ENCODE measurements around the gene FAR2. TPM values are rescaled to one million over a fixed set of nuclear protein-coding genes. Genes with fewer than 3 reads are reported as not detected.

FAR2 gene
- total RNA-seq, 1 donor from 2014 or later: 11.3 TPM

DNA sequence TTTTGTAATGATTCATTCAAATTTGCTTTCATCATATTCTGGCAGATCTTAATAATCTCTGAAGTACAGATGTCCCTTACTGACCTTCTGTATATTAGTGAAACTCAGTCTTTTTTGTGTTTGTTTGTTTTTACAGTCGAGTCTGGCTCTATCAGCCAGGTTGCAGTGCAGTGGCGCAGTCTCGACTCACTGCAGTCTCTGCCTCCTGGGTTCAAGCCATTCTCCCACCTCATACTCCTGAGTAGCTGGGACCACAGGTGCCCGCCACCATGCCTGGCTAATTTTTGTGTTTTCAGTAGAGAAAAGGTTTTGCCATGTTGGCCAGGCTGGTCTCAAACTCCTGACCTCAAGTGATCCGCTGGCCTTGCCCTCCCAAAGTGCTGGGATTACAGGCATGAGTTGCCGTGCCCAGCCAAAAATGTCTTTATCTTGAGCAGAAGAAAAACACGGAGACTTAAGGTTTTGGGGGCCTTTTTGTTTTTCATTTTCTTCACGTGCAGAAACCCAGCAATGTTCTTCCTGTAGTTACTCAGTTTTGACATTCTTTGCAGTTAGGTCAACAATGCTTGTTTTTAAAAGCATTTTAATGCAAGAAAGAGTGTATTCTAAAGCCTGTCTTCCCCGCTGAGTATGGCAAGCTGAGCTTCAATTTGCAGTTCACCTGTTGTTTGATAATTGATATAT, 79.5 kb downstream of the FAR2 start:
- no peak overlapping the region for H3K4me3 ChIP-seq
- TF ChIP-seq, protein P1, sequence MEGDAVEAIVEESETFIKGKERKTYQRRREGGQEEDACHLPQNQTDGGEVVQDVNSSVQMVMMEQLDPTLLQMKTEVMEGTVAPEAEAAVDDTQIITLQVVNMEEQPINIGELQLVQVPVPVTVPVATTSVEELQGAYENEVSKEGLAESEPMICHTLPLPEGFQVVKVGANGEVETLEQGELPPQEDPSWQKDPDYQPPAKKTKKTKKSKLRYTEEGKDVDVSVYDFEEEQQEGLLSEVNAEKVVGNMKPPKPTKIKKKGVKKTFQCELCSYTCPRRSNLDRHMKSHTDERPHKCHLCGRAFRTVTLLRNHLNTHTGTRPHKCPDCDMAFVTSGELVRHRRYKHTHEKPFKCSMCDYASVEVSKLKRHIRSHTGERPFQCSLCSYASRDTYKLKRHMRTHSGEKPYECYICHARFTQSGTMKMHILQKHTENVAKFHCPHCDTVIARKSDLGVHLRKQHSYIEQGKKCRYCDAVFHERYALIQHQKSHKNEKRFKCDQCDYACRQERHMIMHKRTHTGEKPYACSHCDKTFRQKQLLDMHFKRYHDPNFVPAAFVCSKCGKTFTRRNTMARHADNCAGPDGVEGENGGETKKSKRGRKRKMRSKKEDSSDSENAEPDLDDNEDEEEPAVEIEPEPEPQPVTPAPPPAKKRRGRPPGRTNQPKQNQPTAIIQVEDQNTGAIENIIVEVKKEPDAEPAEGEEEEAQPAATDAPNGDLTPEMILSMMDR (IDR thresholded peaks at IDR 0.05): no peak
- no peak overlapping the region for H3K27ac ChIP-seq
- intact Hi-C loops (cut with DNase I): no loop called here
- no peak for DNase-seq (ENCODE audit: low spot score in 2 of 2)
- H3K4me1 ChIP-seq: no peaks in the 10 kb centered on the region
- H3K9me3 ChIP-seq: no peaks in the 10 kb centered on the region
- H3K27me3 ChIP-seq: no peaks in the 10 kb centered on the region
- no peaks in the 10 kb centered on the region for H3K36me3 ChIP-seq

DNA sequence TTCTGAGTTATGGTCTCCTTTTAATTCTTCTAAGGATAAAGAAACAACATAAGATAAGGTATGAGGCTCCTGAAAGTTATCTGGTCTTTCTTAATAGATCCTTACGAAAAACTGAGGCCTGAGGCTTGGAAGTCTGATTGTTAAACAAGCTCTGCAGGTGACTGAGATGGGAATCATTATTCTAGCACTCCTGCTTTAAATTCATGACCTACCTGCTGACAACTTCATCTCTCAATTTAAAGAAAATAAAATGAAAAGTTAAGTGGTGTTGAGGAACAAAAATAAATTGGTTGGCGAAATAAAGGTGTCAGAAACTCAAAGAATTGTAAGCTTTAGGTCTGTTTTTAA, 80.1 kb downstream of the FAR2 start:
- Histone ChIP-seq H3K27me3 (no peaks in the 10 kb centered on the region), H3K9me3 (no peaks in the 10 kb centered on the region), H3K4me1 (no peaks in the 10 kb centered on the region), H3K27ac (no peak overlapping the region), H3K36me3 (no peaks in the 10 kb centered on the region), H3K4me3 (no peak overlapping the region)
- TF ChIP-seq, protein P1 (IDR thresholded peaks at IDR 0.05): no peak
- intact Hi-C loops (cut with DNase I): no loop called here
- no peak for DNase-seq (ENCODE audit: low spot score in 2 of 2)

DNA sequence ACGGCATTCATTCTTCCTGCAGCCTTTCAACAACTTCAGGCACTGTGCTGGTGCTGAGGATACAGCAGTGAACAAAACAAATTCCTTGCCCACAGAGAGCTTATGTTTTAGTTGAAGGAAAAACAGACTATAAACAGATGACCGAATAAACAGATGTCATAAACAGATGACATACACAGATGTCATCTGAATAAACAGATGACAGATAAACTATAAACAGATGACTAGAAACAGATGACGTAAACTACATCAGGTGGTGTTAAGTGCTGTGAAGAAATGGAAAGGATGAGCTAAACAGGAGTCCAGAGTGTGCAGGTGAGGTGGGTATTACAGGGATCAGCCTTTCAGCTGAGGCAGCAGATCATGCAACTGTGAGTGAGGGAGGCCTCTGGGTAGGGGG, 80.9 kb downstream of the FAR2 start:
- H3K36me3 ChIP-seq: no peaks in the 10 kb centered on the region
- no peak overlapping the region for H3K27ac ChIP-seq
- no peaks in the 10 kb centered on the region for H3K27me3 ChIP-seq
- intact Hi-C loops (cut with DNase I): no loop called here
- H3K4me3 ChIP-seq: no peak overlapping the region
- no peak for DNase-seq (ENCODE audit: low spot score in 2 of 2)
- H3K9me3 ChIP-seq: no peaks in the 10 kb centered on the region
- no peaks in the 10 kb centered on the region for H3K4me1 ChIP-seq
- TF ChIP-seq, protein P1 (IDR thresholded peaks at IDR 0.05): no peak

DNA sequence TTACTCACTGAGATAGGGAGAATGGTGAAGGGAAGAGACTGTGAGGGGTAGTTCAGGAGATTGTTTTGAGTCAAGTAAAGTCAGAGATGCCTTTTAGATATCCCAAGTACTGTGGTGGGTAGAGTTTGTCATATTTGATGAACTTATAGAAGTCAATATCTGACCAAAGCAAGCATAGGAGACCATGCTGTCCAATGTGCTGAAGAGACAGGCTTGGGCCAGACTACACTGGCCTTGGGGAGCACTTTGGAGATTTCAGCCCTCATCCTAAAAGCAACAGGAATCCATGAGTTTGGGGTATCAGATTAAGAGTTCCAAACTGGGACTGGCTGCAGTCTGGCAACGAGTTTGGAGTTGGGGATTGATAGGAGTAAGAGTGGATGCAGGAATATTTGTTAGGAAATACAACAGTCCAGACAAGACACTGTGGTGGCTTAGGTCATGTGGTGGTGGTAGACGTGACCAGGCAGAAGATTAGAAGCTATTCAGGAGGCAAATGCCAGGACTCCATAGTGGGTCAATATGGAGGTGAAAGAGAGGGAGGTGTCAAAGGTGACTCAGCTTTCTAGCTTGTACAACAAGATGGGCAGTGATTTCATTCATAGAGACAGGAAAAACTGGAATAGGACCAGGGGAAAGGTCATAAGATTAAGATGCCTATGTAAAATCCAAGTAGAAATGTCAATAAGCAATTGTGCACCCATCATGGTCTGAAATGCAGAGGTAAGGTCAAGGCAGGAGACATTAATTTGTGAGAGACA, 81.9 kb downstream of the FAR2 start:
- Histone ChIP-seq H3K9me3 (no peaks in the 10 kb centered on the region), H3K27ac (no peak overlapping the region), H3K27me3 (no peaks in the 10 kb centered on the region), H3K36me3 (no peaks in the 10 kb centered on the region), H3K4me3 (no peak overlapping the region), H3K4me1 (no peaks in the 10 kb centered on the region)
- TF ChIP-seq, protein P1 (IDR thresholded peaks at IDR 0.05): no peak
- no peak for DNase-seq (ENCODE audit: low spot score in 2 of 2)
- intact Hi-C loops (cut with DNase I): no loop called here

DNA sequence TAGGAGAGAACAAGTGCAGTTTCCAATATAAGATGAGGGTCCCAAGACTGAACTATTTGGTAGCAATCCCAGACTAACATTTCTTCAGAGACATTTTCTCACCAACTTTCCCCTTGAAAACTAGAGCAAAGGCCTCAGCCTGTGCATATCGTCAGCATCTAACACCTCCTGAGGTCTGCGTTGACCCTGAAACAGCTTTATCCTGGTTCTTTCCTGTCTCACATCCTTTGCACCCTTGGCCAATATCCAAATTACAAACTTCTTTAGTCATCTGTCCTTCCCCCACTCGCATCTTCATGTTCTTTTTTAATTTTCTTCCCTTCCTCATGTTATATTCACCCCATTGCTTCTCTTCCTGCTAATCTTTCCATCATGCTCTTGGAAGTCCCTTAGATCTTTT, 83.0 kb downstream of the FAR2 start:
- no peaks in the 10 kb centered on the region for H3K27me3 ChIP-seq
- no peaks in the 10 kb centered on the region for H3K4me1 ChIP-seq
- H3K9me3 ChIP-seq: no peaks in the 10 kb centered on the region
- TF ChIP-seq, protein P1 (IDR thresholded peaks at IDR 0.05): no peak
- intact Hi-C loops (cut with DNase I): no loop called here
- no peaks in the 10 kb centered on the region for H3K36me3 ChIP-seq
- H3K27ac ChIP-seq: no peak overlapping the region
- DNase-seq (ENCODE audit: low spot score in 2 of 2): no peak
- no peak overlapping the region for H3K4me3 ChIP-seq
